HG03571 (cell line): ENCODE data around the gene LRRC42.
"Not testable (repeated sequence)": the region's sequence is repeated elsewhere in the genome, so short reads cannot be mapped to it uniquely, and the experiment has no call there.

Experiments used
- ATAC-seq: cut with Tn5 transposase; IDR thresholded peaks from one replicate; pipeline ENCODE4 v1.9.1; 2021; ENCODE audit not compliant: unreplicated experiment

LRRC42 gene

DNA sequence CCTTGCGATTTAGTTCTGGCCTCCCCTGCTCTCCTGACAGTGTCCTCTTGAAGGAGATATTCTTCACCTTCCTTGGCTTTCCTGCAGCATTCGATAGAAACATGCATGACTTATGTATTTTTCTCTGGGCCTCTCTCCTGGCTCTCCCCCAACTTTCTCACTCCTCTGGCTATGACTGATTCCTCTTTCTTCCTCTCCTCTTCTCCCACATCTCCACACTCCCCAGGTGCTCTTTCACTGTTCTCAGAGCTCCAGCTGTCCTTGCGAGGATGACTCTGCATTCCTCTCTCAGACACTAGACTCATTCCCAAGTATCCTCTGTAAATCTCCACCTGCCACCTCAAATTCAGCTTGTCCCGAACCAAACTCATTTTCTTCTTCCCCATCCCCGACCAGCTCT lies 18.0 kb downstream of the LRRC42 start:
- no peak for ATAC-seq

DNA sequence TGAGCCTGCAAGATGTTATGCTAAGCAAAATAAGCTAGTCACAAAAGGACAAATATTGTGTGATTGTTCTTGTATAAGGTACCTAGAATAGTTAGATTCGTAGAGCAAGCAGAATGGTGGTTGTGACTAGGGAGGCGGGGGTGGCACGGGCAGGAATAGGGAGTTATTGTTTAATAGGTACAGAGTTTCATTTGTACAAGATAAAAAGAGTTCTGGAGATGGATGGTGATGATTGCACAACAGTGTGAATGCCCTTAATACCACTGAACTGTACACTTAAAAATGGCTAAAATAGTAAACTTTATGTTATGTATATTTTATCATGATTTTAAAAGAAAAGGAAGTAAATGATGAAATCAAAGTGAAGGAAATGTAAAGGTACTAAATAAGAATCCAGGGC lies 20.6 kb downstream of the LRRC42 start:
- ATAC-seq: no peak

DNA sequence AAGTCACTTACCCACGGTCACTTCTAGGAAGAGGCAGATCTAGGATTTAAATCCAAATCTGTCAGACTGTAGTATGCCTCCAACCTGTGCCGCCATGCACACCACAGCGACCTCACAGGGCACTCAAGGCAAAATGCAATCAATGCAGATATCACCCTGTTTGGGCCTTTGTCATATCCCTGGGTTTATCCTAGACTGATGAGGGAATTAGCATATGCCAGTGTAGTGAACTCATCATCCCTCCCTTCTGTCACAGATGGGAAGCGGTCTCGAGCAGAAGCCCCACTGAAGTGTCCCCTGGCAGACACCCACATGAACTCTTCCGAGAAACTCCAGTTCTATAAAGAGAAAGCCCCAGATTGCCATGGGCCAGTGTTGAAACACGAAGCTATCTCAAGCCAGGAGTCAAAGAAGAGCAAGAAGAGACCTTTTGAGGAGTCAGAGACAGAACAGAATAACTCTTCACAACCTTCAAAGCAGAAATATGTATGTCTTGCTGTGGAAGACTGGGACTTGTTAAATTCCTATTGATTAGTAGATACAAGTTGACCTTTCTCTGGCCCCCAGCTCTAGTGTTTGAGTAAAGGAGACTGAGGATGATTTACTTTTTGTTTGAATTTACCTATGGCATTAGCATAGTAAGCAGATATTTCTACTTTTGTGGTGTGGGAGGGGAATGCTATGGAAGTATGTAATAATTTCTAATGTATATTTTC lies 21.4 kb downstream of the LRRC42 start:
- ATAC-seq: no peak

DNA sequence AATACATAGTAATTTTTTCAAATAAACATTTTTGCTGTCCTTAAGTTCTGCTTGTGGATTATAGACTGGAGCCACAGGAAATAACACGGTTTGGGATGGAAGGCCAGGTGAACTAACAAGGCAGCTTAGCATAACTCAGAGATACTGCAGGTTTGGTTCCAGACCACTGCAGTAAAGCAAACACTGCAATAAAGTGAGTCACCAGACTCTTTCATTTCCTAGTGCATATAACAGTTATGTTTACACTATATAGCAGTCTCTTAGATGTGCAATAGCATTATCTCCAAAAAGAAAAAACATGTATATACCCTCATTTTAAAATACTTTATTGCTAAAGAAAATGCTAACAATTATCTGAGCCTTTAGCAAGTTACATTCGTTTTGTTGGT lies 22.0 kb downstream of the LRRC42 start:
- no peak for ATAC-seq

DNA sequence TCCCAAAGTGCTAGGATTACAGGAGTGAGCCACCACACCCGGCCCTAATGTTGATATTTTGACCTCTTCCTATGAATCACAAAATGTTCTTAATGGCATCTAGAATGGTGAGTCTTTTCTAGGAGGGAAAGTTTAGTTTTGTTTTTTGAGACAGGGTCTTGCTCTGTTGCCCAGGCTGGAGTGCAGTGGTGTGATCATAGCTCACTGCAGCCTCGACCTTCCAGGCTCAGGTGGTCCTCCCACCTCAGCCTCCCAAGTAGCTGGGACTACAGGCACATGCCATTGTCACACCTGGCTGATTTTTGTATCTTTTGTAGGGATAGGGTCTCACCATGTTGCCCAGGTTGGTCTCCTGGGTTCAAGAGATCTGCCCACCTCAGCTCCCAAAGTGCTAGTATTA lies 23.2 kb downstream of the LRRC42 start:
- ATAC-seq: not testable (repeated sequence)

DNA sequence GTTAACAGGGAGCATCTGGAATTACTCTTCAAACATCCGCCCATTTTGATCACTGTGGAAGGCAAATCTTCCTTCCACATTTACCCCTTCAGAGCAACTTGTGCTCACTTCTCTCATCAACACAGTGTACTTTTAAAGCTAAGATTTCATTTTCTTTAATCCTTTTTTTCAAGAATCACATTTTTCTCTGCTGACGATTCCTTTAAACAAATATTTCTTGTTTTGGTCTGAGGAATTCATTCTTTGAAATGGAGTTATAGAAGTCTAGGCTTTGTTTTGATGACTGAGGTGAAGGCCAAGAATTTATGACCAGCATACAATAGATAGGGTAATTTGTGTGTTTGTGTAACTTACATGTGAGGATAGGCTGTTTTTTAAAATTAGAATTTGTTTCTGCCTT lies 25.6 kb downstream of the LRRC42 start:
- no peak for ATAC-seq

DNA sequence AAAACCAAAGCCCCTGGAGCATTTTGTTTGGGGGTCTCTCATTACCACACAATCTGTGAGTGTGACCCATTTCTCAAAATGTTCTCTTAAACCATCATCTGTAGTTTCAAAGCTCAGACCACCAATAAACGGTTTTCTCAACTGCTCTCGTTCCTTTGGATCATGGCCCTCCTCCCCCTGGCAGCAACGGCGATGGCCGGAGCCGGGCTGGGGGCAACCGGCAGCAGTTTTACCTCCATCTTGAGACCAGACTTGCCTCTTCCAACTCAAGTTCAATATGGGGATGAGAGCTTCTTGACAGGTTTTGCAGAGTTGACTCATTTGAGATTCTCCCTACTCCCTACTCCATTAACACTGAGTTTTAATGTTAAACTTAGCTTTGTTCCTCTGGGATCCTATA lies 29.7 kb downstream of the LRRC42 start:
- ATAC-seq: no peak

DNA sequence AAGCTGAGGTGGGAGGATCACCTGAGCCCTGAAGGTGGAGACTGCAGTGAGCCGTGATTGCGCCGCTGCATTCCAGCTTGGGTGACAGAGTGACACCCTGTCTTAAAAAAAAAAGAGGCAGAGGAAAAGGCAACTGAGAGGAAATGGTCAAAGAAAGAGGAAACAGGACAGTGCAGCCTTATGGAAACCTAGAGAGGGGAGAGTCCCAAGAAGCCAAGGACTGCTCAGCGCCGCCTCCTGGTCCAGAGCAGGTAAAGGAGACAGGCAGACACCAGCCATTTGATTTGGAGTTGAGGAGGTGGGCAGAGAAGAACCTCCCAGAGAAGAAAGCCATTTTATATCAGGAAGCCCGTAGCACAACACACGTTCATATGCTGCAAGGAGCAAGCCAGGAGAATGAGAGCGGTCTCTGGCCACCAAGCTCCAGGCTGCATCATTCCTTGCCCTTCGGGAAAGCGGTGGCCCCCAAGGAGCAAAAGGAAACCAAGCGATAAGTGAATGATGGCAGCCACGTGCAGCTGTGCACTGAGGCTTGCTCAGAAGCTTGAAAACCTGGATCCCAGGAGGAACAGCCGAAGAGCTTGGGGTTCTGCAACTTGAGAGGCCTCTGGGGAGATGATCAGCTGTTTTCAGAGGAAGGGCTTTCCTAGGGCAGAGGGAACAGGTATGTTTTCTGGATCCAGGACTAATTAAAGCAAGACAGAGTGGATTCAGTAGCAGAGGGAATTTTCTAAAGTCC lies 33.7 kb downstream of the LRRC42 start:
- no peak for ATAC-seq

DNA sequence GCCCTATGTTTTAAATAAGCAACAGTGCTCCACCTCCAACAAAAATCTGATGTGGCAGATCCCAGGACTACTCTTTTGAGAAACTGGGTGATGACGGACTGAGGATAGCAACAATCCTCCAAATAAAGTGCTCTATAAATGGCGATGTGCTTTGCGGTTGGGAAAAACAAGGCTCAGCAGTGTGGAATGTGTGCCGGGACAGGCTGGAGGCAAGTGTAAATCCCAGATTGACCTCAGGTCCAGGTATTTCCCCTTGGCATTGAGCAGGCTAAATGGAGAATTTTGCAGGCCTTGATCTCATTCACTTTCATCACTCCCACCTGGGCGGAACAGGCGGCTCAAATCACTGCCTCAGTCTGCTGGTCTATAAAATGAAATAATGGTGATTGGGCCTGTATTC lies 35.1 kb downstream of the LRRC42 start:
- ATAC-seq: no peak

DNA sequence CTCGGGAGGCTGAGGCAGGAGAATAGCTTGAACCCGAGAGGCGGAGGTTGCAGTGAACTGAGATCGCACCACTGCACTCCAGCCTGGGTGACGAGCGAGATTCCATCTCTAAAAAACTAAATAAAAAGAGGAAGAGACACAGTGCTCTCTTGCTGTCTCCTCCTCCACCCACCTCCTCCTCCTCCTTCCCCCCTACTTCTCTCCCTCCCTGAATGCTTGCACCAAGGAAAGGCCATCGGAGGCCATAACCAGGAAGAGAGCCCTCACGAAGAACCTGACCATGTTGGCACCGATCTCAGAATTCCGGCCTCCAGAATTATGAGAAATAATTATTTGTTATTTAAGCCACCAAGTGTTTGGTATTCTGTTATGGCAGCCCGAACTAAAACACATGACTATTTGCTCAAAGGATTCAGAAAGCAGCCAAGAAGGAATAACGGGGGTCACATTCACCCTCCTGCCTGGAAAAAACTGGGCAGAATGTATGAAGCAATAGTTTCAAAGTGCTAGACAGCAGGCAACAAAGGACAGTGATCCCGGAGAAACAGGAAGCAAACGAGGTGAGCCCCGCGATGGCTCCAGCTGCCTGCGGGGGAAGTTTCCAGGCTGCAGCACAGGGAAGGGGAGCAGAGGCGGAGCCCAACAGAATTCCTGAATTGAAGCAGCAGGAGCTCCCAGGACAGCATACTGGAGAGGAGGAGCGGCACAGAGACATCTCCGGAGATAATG lies 36.0 kb downstream of the LRRC42 start:
- ATAC-seq: no peak

DNA sequence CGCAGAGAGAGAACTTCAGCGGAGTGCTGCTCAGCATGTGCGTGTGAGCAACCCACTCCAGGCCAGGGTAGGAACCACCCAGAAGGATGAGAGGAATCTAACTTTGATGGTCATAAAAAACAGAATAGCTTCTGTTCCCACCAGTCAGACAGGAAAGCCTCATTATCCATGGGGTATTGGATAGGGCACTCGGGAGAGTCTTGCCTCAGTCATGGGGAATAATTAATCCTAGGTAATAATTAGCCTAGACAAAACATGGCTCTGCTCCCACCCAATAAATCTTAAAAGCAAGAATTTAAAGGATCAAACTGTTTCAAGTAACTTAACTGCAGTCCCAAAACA lies 36.6 kb downstream of the LRRC42 start:
- no peak for ATAC-seq

DNA sequence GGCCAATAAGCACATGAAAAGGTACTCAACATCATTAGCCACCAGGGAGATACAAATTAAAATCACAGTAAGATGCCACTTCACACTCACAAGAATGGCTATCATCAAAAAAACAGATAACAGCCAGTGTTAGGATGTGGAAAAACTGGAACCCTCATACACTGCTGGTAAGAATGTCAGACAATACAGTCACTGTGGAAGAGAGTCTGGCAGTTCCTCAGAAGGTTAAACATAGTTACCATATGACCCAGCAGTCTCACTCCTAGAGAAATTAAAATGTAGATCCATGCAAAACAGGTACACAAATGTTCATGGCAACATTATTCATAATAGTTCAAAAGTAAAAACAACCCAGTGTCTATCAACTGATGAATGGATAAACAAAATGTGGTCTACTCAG lies 38.6 kb downstream of the LRRC42 start:
- no peak for ATAC-seq

DNA sequence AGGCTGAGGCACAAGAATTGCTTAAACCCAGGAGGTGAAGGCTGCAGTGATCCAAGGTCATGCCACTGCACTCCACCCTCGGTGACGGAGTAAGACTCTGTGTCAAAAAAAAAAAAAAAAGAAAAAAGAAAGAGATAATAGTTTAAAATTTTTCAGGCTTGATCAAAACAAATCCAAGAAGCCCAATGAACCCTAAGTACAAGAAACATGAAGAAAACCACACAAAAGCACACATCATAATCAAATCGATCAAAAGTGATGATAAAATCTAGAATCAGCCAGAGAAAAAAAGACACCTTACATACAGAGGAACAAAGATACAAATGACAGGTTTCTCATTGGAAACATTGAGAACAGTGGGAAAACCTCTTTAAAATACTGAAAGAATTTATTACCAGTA lies 40.3 kb downstream of the LRRC42 start:
- ATAC-seq: no peak

DNA sequence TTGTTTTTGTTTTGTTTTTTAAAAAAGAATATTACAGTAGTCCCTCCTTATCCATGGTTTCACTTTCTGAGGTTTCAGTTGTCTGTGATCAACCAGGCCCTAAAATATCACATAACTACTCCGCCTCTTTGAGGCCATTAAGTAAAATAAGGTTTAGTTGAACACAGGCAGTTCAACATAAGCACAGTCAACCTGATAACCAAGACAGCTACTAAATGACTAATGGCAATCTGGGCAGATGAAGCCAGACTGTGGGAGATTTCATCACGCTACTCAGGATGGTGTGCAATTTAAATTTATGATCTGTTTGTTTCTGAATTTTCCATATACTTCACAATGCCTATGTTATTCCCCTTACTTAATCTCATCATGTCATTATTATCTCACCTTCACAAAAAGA lies 41.7 kb downstream of the LRRC42 start:
- ATAC-seq: no peak

DNA sequence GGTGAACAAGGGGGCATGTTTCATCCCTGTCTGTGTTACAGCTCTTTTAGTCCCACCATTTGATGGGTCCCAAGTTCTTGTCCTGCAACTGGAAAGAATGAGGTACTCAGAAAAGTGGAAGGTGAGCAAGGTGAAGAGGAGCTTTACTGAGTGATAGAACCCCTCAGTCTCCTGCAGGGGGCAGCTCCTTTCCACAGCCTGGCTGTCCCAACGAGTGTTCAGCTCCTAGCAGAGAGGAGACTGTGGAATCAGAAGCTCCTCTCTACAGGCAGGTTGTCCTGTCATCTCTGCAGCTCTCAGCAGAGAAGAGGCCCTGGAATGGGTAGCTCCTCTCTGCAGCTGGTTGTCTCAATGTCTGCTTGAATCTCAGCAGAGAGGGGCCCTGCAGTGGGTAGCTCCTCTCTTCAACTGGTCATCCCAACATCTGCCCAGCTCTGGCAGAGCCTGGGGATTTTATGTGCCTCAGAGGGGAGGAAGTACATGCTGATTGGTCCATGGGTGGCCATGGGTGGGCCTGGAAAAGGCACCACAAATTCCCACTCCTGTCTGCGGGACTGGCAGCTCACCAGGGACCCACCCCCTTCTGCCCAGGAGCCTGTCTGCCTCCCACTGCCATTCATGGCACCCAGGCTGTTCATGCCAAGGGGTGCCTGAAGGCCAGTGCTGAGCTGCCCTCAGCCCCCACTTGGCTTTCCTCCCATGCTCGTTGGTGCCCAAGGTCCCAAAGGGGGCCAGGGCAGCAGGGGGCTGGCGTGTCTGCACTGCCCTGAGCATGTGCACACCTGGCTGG lies 46.1 kb downstream of the LRRC42 start:
- ATAC-seq: no peak

DNA sequence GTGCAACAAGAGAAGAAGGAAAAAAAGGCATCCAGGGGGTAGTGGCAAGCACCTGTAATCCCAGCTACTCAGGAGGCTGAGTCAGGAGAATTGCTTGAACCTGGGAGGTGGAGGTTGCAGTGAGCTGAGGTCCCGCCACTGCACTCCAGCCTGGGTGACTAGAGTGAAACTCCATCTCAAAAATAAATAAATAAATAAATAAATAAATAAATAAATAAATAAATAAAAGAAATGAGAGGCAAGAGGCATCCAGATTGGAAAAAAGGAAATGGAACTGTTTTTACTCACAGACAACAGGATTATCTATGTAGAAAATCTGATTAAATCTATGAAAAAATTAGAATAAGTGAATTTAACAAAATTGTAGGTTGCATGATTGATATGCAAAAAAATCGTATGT lies 48.4 kb downstream of the LRRC42 start:
- not testable (repeated sequence) for ATAC-seq

DNA sequence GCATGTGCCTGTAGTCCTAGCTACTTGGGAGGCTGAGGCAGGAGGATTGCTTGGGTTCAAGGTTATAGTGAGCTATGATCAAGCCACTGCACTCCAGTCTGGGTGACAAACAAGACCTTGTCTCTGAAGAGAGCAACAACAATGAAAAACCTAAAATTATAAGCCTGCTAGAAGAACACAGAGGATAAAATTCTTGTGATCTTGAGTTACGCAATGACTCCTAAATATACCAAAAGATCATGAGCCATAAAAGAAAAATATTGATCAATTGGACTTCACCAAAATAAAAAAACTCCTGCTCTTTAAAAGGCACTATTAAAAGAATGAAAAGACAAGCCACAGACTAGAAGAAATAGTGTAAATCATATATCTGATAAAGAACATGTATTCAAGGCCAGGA lies 49.5 kb downstream of the LRRC42 start:
- no peak for ATAC-seq

DNA sequence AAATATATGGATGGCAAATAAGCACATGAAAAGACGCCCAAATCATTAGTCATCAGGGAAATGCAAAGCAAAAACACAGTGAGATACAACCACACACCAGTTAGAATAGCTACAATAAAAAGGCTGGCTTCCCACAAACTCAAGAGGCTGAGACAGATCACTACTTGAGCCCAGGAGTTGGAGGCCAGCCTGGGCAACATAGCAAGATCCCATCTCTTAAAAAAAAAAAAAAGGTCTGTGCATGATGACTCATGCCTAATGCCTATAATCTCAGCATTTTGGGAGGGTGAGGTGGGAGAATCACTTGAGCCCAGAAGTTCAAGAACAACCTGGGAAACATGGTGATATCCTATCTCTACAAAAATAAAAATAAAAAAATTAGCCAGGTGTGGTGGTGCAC lies 52.1 kb downstream of the LRRC42 start:
- no peak for ATAC-seq

DNA sequence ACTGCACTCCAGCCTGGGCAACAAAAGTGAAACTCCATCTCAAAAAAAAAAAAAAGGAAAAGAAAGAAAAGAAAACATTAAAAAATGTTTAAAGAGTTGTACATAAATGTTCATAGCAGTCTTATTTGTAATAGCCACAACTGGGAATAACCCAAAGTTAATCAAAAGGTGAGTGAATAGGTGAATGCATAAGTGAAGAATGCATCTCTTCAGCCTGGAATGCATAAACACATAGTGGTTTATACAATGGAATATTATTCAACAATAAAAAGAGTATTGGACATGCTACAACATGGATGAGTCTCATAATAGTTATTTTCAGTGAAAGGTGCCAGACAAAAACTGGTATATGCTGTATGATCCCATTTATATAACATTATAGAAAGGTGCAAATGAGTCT lies 53.8 kb downstream of the LRRC42 start:
- ATAC-seq: no peak

DNA sequence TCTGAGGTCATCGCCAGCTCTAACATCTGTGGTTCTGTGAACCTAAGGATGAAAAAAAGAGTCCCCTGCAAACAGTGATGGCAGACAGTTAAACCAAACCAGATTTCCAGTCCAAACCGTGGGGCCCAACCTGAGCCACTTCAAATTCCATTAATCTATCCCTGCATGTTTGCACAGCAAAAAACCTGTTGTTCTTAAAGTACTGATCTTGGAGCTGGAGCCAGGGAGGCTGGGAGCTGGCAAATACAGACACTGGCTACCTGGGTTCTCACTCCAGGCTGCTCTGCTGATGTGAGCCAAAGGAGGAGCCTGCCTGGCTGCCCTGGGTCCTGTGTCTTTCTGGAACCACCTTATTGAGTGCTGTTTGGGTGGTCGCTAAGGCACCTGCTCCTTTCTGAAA lies 55.4 kb downstream of the LRRC42 start:
- ATAC-seq: no peak

DNA sequence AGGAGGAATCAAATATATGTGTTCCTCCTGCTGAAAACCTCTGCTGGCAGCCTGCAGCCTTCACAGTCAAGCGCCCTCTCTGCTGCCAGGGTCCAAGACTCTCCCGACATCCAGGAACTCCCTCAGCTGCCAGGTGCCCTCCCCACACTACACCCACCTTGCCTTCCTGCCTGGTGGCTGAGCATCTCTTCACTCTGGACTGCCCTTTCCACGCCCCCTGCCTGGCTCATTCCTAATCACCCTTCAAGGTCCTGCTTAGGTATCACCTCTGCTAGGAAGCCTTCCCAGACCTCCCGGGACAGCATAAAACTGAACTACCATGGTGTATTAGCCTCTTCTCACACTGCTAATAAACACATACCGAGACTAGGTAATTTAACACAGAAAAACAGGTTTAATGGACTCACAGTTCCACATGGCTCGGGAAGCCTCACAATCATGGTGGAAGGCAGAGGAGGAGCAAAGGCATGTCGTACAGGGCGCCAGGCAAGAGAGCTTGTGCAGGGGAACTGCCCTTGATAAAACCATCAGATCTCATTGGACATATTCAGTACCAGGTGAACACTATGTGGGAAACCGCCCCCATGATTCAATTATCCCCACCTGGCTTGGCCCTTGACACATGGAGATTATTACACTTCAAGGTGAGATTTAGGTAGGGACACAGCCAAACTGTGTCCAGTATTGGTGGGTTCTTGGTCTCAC lies 56.5 kb downstream of the LRRC42 start:
- no peak for ATAC-seq
